Effector memory CD4-positive, alpha-beta T cell (primary cell): ENCODE measurements around the gene DCBLD2.
"Not testable (repeated sequence)": the region's sequence is repeated elsewhere in the genome, so short reads cannot be mapped to it uniquely, and the experiment has no call there.

Experiments
- DNase-seq, 3 donors: peaks; one replicate each; pipeline ENCODE4 v3.0.0-alpha.2; 2020
- H3K27ac ChIP-seq: 2 replicates; pipeline ENCODE4 v1.7.0; 2013; ENCODE audit warnings: mild to moderate bottlenecking, low read length, moderate library complexity; ENCODE audit not compliant: insufficient read depth, poor library complexity, severe bottlenecking
- H3K27me3 ChIP-seq: replicated peaks from 2 replicates; pipeline ENCODE4 v1.7.0; 2013; ENCODE audit warnings: mild to moderate bottlenecking, low read length; ENCODE audit not compliant: insufficient read depth, control insufficient read depth, poor library complexity, severe bottlenecking
- H3K36me3 ChIP-seq: 2 replicates; pipeline ENCODE4 v1.7.0; 2013; ENCODE audit warnings: mild to moderate bottlenecking, low read length, moderate library complexity; ENCODE audit not compliant: control insufficient read depth, insufficient read depth
- H3K4me1 ChIP-seq: 2 replicates; pipeline ENCODE4 v1.7.0; 2013; ENCODE audit warnings: low read length, mild to moderate bottlenecking; ENCODE audit not compliant: control insufficient read depth, insufficient read depth, poor library complexity, severe bottlenecking
- H3K4me3 ChIP-seq: 2 replicates; pipeline ENCODE4 v1.7.0; 2013; ENCODE audit warnings: low read length, low read depth, mild to moderate bottlenecking; ENCODE audit not compliant: insufficient read depth, poor library complexity, severe bottlenecking
- H3K9me3 ChIP-seq: 2 replicates; pipeline ENCODE4 v1.7.0; 2013; ENCODE audit warnings: mild to moderate bottlenecking, low read length, moderate library complexity; ENCODE audit not compliant: control insufficient read depth

The DCBLD2 gene

GRCh38 chr3:98839846-98840245 lies 61.6 kb downstream of the DCBLD2 start:
- H3K36me3 ChIP-seq, result no peaks in the 10 kb centered on the region
- no peak overlapping the region for H3K4me3 ChIP-seq
- H3K9me3 ChIP-seq, result no peaks in the 10 kb centered on the region
- H3K27ac ChIP-seq, result no peak overlapping the region
- H3K27me3 ChIP-seq, result no peaks in the 10 kb centered on the region
- H3K4me1 ChIP-seq, result no peaks in the 10 kb centered on the region
- DNase-seq, result no peak

GRCh38 chr3:98831060-98831459 lies 70.4 kb downstream of the DCBLD2 start:
- not testable (repeated sequence) for H3K4me3 ChIP-seq, H3K9me3 ChIP-seq, H3K36me3 ChIP-seq, H3K27ac ChIP-seq, H3K27me3 ChIP-seq, H3K4me1 ChIP-seq, DNase-seq

- no peak for DNase-seq
- Histone ChIP-seq H3K36me3 (no peaks in the 10 kb centered on the region), H3K4me3 (no peak overlapping the region), H3K4me1 (no peaks in the 10 kb centered on the region), H3K27ac (no peak overlapping the region), H3K9me3 (no peaks in the 10 kb centered on the region), H3K27me3 (no peaks in the 10 kb centered on the region)
Observed at GRCh38 chr3:98829246-98829832, 72.2 kb downstream of the DCBLD2 start.

GRCh38 chr3:98827221-98827920 lies 74.1 kb downstream of the DCBLD2 start:
- H3K27me3 ChIP-seq, result no peaks in the 10 kb centered on the region
- H3K36me3 ChIP-seq, result no peaks in the 10 kb centered on the region
- H3K27ac ChIP-seq, result no peak overlapping the region
- no peaks in the 10 kb centered on the region for H3K4me1 ChIP-seq
- no peak for DNase-seq
- no peaks in the 10 kb centered on the region for H3K9me3 ChIP-seq
- H3K4me3 ChIP-seq, result no peak overlapping the region

- H3K36me3 ChIP-seq, result no peaks in the 10 kb centered on the region
- no peaks in the 10 kb centered on the region for H3K9me3 ChIP-seq
- no peak overlapping the region for H3K27ac ChIP-seq
- no peak for DNase-seq
- no peak overlapping the region for H3K4me3 ChIP-seq
- H3K4me1 ChIP-seq, result no peaks in the 10 kb centered on the region
- H3K27me3 ChIP-seq, result no peaks in the 10 kb centered on the region
Observed at GRCh38 chr3:98826126-98826525, 75.4 kb downstream of the DCBLD2 start.

- no peak overlapping the region for H3K27ac ChIP-seq
- no peaks in the 10 kb centered on the region for H3K27me3 ChIP-seq
- no peaks in the 10 kb centered on the region for H3K36me3 ChIP-seq
- DNase-seq, result no peak
- no peak overlapping the region for H3K4me3 ChIP-seq
- H3K4me1 ChIP-seq, result no peaks in the 10 kb centered on the region
- no peaks in the 10 kb centered on the region for H3K9me3 ChIP-seq
Observed at GRCh38 chr3:98824256-98824655, 77.2 kb downstream of the DCBLD2 start.

GRCh38 chr3:98823791-98824190 lies 77.7 kb downstream of the DCBLD2 start:
- Histone ChIP-seq H3K36me3 (no peaks in the 10 kb centered on the region), H3K27ac (no peak overlapping the region), H3K9me3 (no peaks in the 10 kb centered on the region), H3K4me3 (no peak overlapping the region), H3K4me1 (no peaks in the 10 kb centered on the region), H3K27me3 (no peaks in the 10 kb centered on the region)
- no peak for DNase-seq

- Histone ChIP-seq H3K27me3 (no peaks in the 10 kb centered on the region), H3K4me1 (no peaks in the 10 kb centered on the region), H3K4me3 (no peak overlapping the region), H3K36me3 (no peaks in the 10 kb centered on the region), H3K27ac (no peak overlapping the region), H3K9me3 (no peaks in the 10 kb centered on the region)
- no peak for DNase-seq
Observed at GRCh38 chr3:98821063-98821462, 80.4 kb downstream of the DCBLD2 start.

- no peak for DNase-seq
- H3K9me3 ChIP-seq, result no peaks in the 10 kb centered on the region
- H3K36me3 ChIP-seq, result no peaks in the 10 kb centered on the region
- no peaks in the 10 kb centered on the region for H3K27me3 ChIP-seq
- no peaks in the 10 kb centered on the region for H3K4me1 ChIP-seq
- no peak overlapping the region for H3K4me3 ChIP-seq
- no peak overlapping the region for H3K27ac ChIP-seq
Observed at GRCh38 chr3:98817547-98818041, 83.9 kb downstream of the DCBLD2 start.

- DNase-seq, result no peak
- Histone ChIP-seq H3K9me3 (no peaks in the 10 kb centered on the region), H3K27ac (no peak overlapping the region), H3K36me3 (no peaks in the 10 kb centered on the region), H3K4me3 (no peak overlapping the region), H3K27me3 (no peaks in the 10 kb centered on the region), H3K4me1 (no peaks in the 10 kb centered on the region)
Observed at GRCh38 chr3:98814817-98815420, 86.6 kb downstream of the DCBLD2 start.
